Measurements from ENCODE around the gene GK2. TPM values are rescaled to one million over a fixed set of nuclear protein-coding genes. Genes with fewer than 3 reads are reported as not detected.

Gene GK2
- total and polyA plus RNA-seq, 10 donors, result not detected

GRCh38 chr4:79381161-79381560 is 26.9 kb downstream of the GK2 start:
- 14 to 40% (median 24%) methylated on average over 1 of the region's 1 CpG for WGBS, 5 donors
- intact Hi-C loops (cut with DNase I; ENCODE audit: low total_unique reads), result no loop called here
- TF ChIP-seq POLR2A (IDR thresholded peaks at IDR 0.05) (no peak), CTCF (IDR thresholded peaks at IDR 0.05 in 8 of 11, conservative IDR thresholded peaks at IDR 0.05 in 3 of 11) (no peak), POLR2AphosphoS5 (IDR thresholded peaks at IDR 0.05) (no peak)
- Histone ChIP-seq H3K9me3 (no peaks in the 10 kb centered on the region), H3K27ac (no peak overlapping the region), H3K4me1 (no peaks in the 10 kb centered on the region), H3K4me3 (no peak overlapping the region), H3K36me3 (no peaks in the 10 kb centered on the region), H3K27me3 (replicated peaks in 1 of 7) (no peaks in the 10 kb centered on the region)
- DNase-seq, result no peak

GRCh38 chr4:79370026-79370425 is 38.0 kb downstream of the GK2 start:
- H3K9me3 ChIP-seq, result no peaks in the 10 kb centered on the region
- no peaks in the 10 kb centered on the region for H3K36me3 ChIP-seq
- DNase-seq, result no peak
- no peaks in the 10 kb centered on the region for H3K4me1 ChIP-seq
- H3K4me3 ChIP-seq, result no peak overlapping the region
- 35 to 47% (median 40%) methylated on average over 2 of the region's 2 CpGs for WGBS, 5 donors
- H3K27me3 ChIP-seq (replicated peaks in 1 of 7), result no peaks in the 10 kb centered on the region
- TF ChIP-seq CTCF (IDR thresholded peaks at IDR 0.05 in 8 of 11, conservative IDR thresholded peaks at IDR 0.05 in 3 of 11), result no peak
- no peak for TF ChIP-seq POLR2AphosphoS5 (IDR thresholded peaks at IDR 0.05)
- TF ChIP-seq POLR2A (IDR thresholded peaks at IDR 0.05), result no peak
- H3K27ac ChIP-seq, result no peak overlapping the region
- intact Hi-C loops (cut with DNase I; ENCODE audit: low total_unique reads), result no loop called here

- Histone ChIP-seq H3K27ac (no peak overlapping the region), H3K27me3 (replicated peaks in 1 of 7) (no peaks in the 10 kb centered on the region), H3K36me3 (no peaks in the 10 kb centered on the region), H3K4me3 (no peak overlapping the region), H3K4me1 (no peaks in the 10 kb centered on the region), H3K9me3 (no peaks in the 10 kb centered on the region)
- WGBS, 5 donors, result 82 to 97% (median 89%) methylated on average over 2 of the region's 2 CpGs
- no peak for DNase-seq
- intact Hi-C loops (cut with DNase I; ENCODE audit: low total_unique reads), result no loop called here
- TF ChIP-seq POLR2AphosphoS5 (IDR thresholded peaks at IDR 0.05) (no peak), POLR2A (IDR thresholded peaks at IDR 0.05) (no peak), CTCF (IDR thresholded peaks at IDR 0.05 in 8 of 11, conservative IDR thresholded peaks at IDR 0.05 in 3 of 11) (no peak)
These were observed 40.9 kb downstream of the GK2 start for GRCh38 chr4:79367096-79367495.

- no peaks in the 10 kb centered on the region for H3K9me3 ChIP-seq
- H3K27me3 ChIP-seq (replicated peaks in 1 of 7), result no peaks in the 10 kb centered on the region
- no peak for DNase-seq
- TF ChIP-seq POLR2AphosphoS5 (IDR thresholded peaks at IDR 0.05) (no peak), CTCF (IDR thresholded peaks at IDR 0.05 in 8 of 11, conservative IDR thresholded peaks at IDR 0.05 in 3 of 11) (no peak), POLR2A (IDR thresholded peaks at IDR 0.05) (no peak)
- intact Hi-C loops (cut with DNase I; ENCODE audit: low total_unique reads), result no loop called here
- H3K4me1 ChIP-seq, result no peaks in the 10 kb centered on the region
- no peaks in the 10 kb centered on the region for H3K36me3 ChIP-seq
- no peak overlapping the region for H3K27ac ChIP-seq
- no peak overlapping the region for H3K4me3 ChIP-seq
These were observed 41.6 kb downstream of the GK2 start for GRCh38 chr4:79366422-79366821.
